Natural killer cell (primary cell): ENCODE data around the gene RRP15. TPM values are rescaled to one million over a fixed set of nuclear protein-coding genes. Genes with fewer than 3 reads are reported as not detected.

Experiments
- ATAC-seq, 3 donors: fragments of 150-1000 bp in 2 of 3; fragments of 200-7000 bp in 1 of 3; cut with Tn5 transposase; 1 replicate in 1 of 3; 2 replicates in 2 of 3; pipeline ENCODE4 v1.10.0; 2021; ENCODE audit warnings: mild to moderate bottlenecking in 2 of 3, moderate library complexity in 2 of 3
- DNase-seq, 2 donors: peaks; one replicate each; pipeline versions ENCODE4 v3.0.0 to v3.0.0-alpha.2; 2013 to 2021; ENCODE audit warnings: mixed read lengths in 1 of 2
- H3K27ac ChIP-seq: one replicate; pipeline ENCODE4 v1.5.1; 2013; ENCODE audit warnings: mild to moderate bottlenecking, low read length
- H3K27me3 ChIP-seq: one replicate; pipeline ENCODE4 v1.6.1; 2013; ENCODE audit warnings: low read length; ENCODE audit not compliant: control insufficient read depth, insufficient read depth
- H3K36me3 ChIP-seq: one replicate; pipeline ENCODE4 v1.6.1; 2013; ENCODE audit warnings: low read length; ENCODE audit not compliant: control insufficient read depth, insufficient read depth
- H3K4me1 ChIP-seq: one replicate; pipeline ENCODE4 v1.6.1; 2013; ENCODE audit warnings: low read length; ENCODE audit not compliant: control insufficient read depth, insufficient read depth
- H3K4me3 ChIP-seq: one replicate; pipeline ENCODE4 v1.5.1; 2013; ENCODE audit warnings: low read length
- H3K9me3 ChIP-seq: one replicate; pipeline ENCODE4 v1.6.1; 2013; ENCODE audit warnings: low read length; ENCODE audit not compliant: control insufficient read depth, insufficient read depth
- H3K27ac Mint-ChIP-seq, 2 donors: one replicate each; pipeline ENCODE4 v1.8.0; 2022; ENCODE audit warnings: mild to moderate bottlenecking in 2 of 2, mixed read lengths in 2 of 2, moderate library complexity in 1 of 2
- H3K27me3 Mint-ChIP-seq, 2 donors: one replicate each; pipeline ENCODE4 v1.8.0; 2022; ENCODE audit warnings: low read depth in 2 of 2, mixed read lengths in 2 of 2
- H3K36me3 Mint-ChIP-seq: one replicate; pipeline ENCODE4 v1.8.0; 2022; ENCODE audit warnings: mixed read lengths
- H3K4me1 Mint-ChIP-seq, 2 donors: one replicate each; pipeline ENCODE4 v1.8.0; 2022; ENCODE audit warnings: mixed read lengths in 2 of 2
- H3K4me3 Mint-ChIP-seq: one replicate; pipeline ENCODE4 v1.8.0; 2022; ENCODE audit warnings: mild to moderate bottlenecking, moderate library complexity, mixed read lengths
- H3K9me3 Mint-ChIP-seq, 2 donors: one replicate each; pipeline ENCODE4 v1.8.0; 2022; ENCODE audit warnings: mixed read lengths in 2 of 2
- WGBS: methylation state at CpG from one replicate; pipeline ENCODE4 v1.1.7; 2013; ENCODE audit warnings: missing lambda C conversion rate; ENCODE audit not compliant: insufficient coverage; 5-methylcytosine and 5-hydroxymethylcytosine counted together
- intact Hi-C: fragments of 100-400 bp; cut with micrococcal nuclease; formaldehyde crosslinking; loops from one replicate; pipeline ENCODE4 v1.14.2; 2022
- total RNA-seq, 4 donors: library from RNA; stranded (reverse); fragments of 120-200 nt in 1 of 4; gene quantifications; one replicate each; pipeline versions ENCODE4 v1.2.3 to v1.2.4, GENCODE V29; 2013 to 2022
- TF ChIP-seq, protein P1 (sequence below): fragments of 200-600 bp; IDR thresholded peaks from one replicate; pipeline ENCODE4 v1.8.0; 2022; ENCODE audit warnings: antibody characterized with exemption

Gene RRP15
- total RNA-seq, 3 donors from 2014 or later (not counting 1 experiment from before 2014, with no cell fraction given), result 9.2 to 15.3 (median 13.3) TPM

DNA sequence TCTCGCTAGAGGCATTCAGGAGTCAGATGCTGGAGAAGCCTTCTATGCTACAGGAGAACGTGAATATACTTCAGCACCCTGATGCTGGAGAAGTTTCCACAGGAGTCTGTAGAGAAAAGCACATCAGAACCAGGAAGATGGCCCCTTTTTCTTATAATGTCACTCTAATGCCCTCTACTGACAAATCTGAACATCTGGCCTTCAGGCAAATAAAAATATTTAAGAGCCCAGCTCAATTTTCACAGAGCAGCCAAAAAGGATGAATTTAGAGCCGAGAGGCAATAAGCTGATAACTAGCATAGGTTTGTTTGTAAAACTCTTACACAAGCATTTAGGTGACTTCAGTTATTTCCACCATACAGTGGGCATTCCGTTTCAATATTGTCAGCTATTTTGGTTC is 3.8 kb upstream of the RRP15 start:
- H3K27me3 ChIP-seq, result peaks cover 2% of the 10 kb centered on the region
- no peaks in the 10 kb centered on the region for H3K36me3 ChIP-seq
- intact Hi-C loops, result no loop called here
- no peak overlapping the region for H3K27ac ChIP-seq
- Mint-ChIP-seq H3K27me3 (peaks cover 14 to 23% of the 10 kb centered on the region in 2 donors), H3K9me3 (no peaks in the 10 kb centered on the region), H3K4me1 (peaks cover 22% of the 10 kb centered on the region in 2 donors), H3K36me3 (peaks cover 7% of the 10 kb centered on the region), H3K4me3 (no peak overlapping the region), H3K27ac (no peak overlapping the region)
- no peak overlapping the region for H3K4me3 ChIP-seq
- DNase-seq (no peak), ATAC-seq (no peak)
- WGBS, result 93% methylated on average over 4 of the region's 4 CpGs
- TF ChIP-seq, protein P1, sequence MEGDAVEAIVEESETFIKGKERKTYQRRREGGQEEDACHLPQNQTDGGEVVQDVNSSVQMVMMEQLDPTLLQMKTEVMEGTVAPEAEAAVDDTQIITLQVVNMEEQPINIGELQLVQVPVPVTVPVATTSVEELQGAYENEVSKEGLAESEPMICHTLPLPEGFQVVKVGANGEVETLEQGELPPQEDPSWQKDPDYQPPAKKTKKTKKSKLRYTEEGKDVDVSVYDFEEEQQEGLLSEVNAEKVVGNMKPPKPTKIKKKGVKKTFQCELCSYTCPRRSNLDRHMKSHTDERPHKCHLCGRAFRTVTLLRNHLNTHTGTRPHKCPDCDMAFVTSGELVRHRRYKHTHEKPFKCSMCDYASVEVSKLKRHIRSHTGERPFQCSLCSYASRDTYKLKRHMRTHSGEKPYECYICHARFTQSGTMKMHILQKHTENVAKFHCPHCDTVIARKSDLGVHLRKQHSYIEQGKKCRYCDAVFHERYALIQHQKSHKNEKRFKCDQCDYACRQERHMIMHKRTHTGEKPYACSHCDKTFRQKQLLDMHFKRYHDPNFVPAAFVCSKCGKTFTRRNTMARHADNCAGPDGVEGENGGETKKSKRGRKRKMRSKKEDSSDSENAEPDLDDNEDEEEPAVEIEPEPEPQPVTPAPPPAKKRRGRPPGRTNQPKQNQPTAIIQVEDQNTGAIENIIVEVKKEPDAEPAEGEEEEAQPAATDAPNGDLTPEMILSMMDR, result no peak
- no peaks in the 10 kb centered on the region for H3K9me3 ChIP-seq
- peaks cover 6% of the 10 kb centered on the region for H3K4me1 ChIP-seq

DNA sequence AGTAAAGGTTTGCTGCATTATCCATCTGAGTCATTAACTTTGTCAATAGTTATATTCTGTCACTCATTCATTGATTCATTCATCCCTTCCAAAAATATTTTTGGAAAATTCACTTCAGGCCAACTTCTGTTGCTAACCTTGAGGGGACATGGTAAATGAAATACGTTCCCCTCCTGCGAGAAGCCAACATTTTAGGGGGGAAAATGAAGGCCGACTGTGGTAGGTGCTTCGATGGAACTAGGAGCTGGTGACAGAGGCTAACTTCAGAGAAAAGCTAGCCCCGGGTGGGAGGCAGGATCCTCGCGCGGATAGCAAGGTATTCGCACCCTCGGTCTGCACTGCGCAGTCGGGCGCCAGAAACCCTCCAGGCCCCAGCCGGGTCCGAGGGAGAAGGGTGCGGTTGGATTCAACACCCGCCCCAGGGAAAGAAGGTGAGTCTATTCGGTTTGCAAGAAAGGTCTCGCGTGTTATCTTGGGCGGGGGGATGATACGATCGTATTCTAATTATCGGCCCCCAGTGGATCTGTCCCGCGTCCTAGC is 646 bp upstream of the RRP15 start:
- Mint-ChIP-seq H3K27ac (peak overlapping the region; percentile 90), H3K36me3 (peaks cover 7% of the 10 kb centered on the region), H3K4me3 (peak overlapping the region; percentile 98), H3K9me3 (no peaks in the 10 kb centered on the region), H3K27me3 (peaks cover 8 to 13% of the 10 kb centered on the region in 2 donors), H3K4me1 (peaks cover 26 to 27% of the 10 kb centered on the region in 2 donors)
- peaks cover 6% of the 10 kb centered on the region for H3K4me1 ChIP-seq
- WGBS, result 9% methylated on average over 26 of the region's 26 CpGs
- TF ChIP-seq, protein P1, result no peak
- peak overlapping the region; percentile 68 for H3K27ac ChIP-seq
- H3K36me3 ChIP-seq, result no peaks in the 10 kb centered on the region
- H3K4me3 ChIP-seq, result peak overlapping the region; percentile 73
- H3K27me3 ChIP-seq, result peaks cover 2% of the 10 kb centered on the region
- DNase-seq, result peak in 1 of 2 donors; percentile 17
- intact Hi-C loops, result no loop called here
- ATAC-seq, result no peak
- no peaks in the 10 kb centered on the region for H3K9me3 ChIP-seq

DNA sequence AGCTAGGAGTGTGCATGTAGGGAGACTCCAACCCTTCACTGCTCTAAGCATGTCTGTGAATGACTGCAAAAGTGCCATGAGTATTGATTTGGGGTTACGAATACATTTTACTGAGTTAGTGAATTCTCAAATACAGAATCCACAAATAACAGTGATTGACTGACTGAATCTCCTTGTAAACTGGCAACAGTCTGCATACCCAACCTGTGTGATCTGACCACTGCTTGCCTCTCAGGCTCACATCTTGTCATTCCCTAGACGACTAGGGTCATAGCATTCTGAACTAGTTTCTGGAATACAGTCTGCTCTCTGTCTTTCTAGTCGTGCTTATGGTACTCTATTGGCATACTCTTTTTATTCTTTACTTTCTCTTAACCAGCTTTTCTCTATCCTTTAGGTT is 7.4 kb downstream of the RRP15 start:
- H3K4me3 ChIP-seq, result no peak overlapping the region
- H3K27me3 ChIP-seq, result no peaks in the 10 kb centered on the region
- no peak for ATAC-seq
- H3K27ac ChIP-seq, result no peak overlapping the region
- peaks cover 5% of the 10 kb centered on the region for H3K36me3 ChIP-seq
- WGBS, result 98% methylated on average over 3 of the region's 3 CpGs
- Mint-ChIP-seq H3K27me3 (no peaks in the 10 kb centered on the region), H3K36me3 (no peaks in the 10 kb centered on the region), H3K9me3 (no peaks in the 10 kb centered on the region), H3K4me1 (no peaks in the 10 kb centered on the region), H3K4me3 (no peak overlapping the region), H3K27ac (no peak overlapping the region)
- TF ChIP-seq, protein P1, result no peak
- DNase-seq, result no peak
- no peaks in the 10 kb centered on the region for H3K4me1 ChIP-seq
- intact Hi-C loops, result no loop called here
- H3K9me3 ChIP-seq, result no peaks in the 10 kb centered on the region

DNA sequence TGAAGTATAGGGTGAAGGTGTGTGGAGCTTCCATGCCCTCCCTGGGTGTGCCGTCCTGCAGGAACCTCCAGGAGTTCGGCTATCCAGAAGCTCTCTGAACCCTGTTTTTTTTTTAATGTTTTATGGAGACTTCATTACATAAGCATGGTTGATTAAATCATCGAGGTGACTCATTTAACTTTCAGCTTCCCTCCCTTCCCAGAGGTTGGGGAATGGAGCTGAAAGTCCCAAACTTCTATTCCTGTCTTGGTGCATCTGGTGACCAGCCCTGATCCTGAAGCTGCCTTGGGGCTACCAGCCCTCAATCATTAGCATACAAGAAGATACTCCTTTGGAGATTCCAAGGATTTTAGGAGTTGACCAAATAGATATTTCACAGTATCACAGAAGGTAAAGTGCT is 9.5 kb downstream of the RRP15 start:
- TF ChIP-seq, protein P1, result no peak
- Mint-ChIP-seq H3K36me3 (no peaks in the 10 kb centered on the region), H3K27me3 (no peaks in the 10 kb centered on the region), H3K27ac (no peak overlapping the region), H3K4me1 (peaks cover 0 to 5% of the 10 kb centered on the region in 2 donors), H3K9me3 (no peaks in the 10 kb centered on the region), H3K4me3 (no peak overlapping the region)
- no peaks in the 10 kb centered on the region for H3K9me3 ChIP-seq
- H3K27me3 ChIP-seq, result no peaks in the 10 kb centered on the region
- WGBS, result 90% methylated on average over 3 of the region's 3 CpGs
- DNase-seq (no peak), ATAC-seq (no peak)
- no peaks in the 10 kb centered on the region for H3K4me1 ChIP-seq
- intact Hi-C loops, result no loop called here
- H3K27ac ChIP-seq, result no peak overlapping the region
- H3K4me3 ChIP-seq, result no peak overlapping the region
- peaks cover 5% of the 10 kb centered on the region for H3K36me3 ChIP-seq
